Kidney (tissue), 14 donors: ENCODE data around the gene SPATA31C1. TPM values are rescaled to one million over a fixed set of nuclear protein-coding genes. Genes with fewer than 3 reads are reported as not detected.

ENCODE experiments used
- DNase-seq, 5 donors: peaks; one replicate each; pipeline ENCODE4 v3.0.0-alpha.2; 2013 to 2020
- FAIRE-seq: peaks from 2 replicates; lab custom pipeline; 2012; peaks lifted over from hg19 to GRCh38; lab: Jason Lieb, UNC
- H3K27ac ChIP-seq, 2 donors: one replicate each; pipeline ENCODE4 v1.7.0; 2013; ENCODE audit warnings: low read depth in 2 of 2, low read length in 2 of 2, inconsistent platforms in 1 of 2
- H3K27me3 ChIP-seq: one replicate; pipeline ENCODE4 v1.7.1; 2013; ENCODE audit warnings: low read length, inconsistent platforms; ENCODE audit not compliant: control insufficient read depth, insufficient read depth
- H3K36me3 ChIP-seq, 3 donors: one replicate each; pipeline versions ENCODE4 v1.7.0 to v1.7.1; 2013; ENCODE audit warnings: low read length in 3 of 3, control low read depth in 1 of 3, inconsistent platforms in 1 of 3; ENCODE audit not compliant: insufficient read depth in 3 of 3, control insufficient read depth in 2 of 3
- H3K4me1 ChIP-seq, 3 donors: one replicate each; pipeline versions ENCODE4 v1.7.0 to v1.7.1; 2013; ENCODE audit warnings: low read length in 3 of 3, inconsistent platforms in 1 of 3, low read depth in 1 of 3; ENCODE audit not compliant: control insufficient read depth in 2 of 3, insufficient read depth in 2 of 3
- H3K4me3 ChIP-seq, 3 donors: one replicate each; pipeline versions ENCODE4 v1.7.0 to v1.8.1; 2013; ENCODE audit warnings: low read length in 3 of 3, control low read depth in 1 of 3, inconsistent platforms in 1 of 3
- H3K9ac ChIP-seq, 3 donors: one replicate each; pipeline versions ENCODE4 v1.7.0 to v1.7.1; 2013; ENCODE audit warnings: low read length in 3 of 3, control low read depth in 1 of 3, inconsistent platforms in 1 of 3
- H3K9me3 ChIP-seq, 3 donors: one replicate each; pipeline versions ENCODE4 v1.7.0 to v1.7.1; 2013; ENCODE audit warnings: low read length in 3 of 3, control low read depth in 1 of 3, inconsistent platforms in 1 of 3; ENCODE audit not compliant: control insufficient read depth in 2 of 3, insufficient read depth in 1 of 3
- CTCF ChIP-seq: IDR thresholded peaks from 3 replicates; pipeline ENCODE4 v1.5.1; 2012; ENCODE audit warnings: mild to moderate bottlenecking, moderate library complexity, borderline replicate concordance; ENCODE audit not compliant: insufficient read depth; ENCODE audit errors: extremely low read depth
- intact Hi-C: fragments of 100-400 bp; cut with DNase I; formaldehyde crosslinking; loops from one replicate; pipeline ENCODE4 v1.11.1; 2022
- polyA plus RNA-seq: library from polyadenylated mRNA; stranded (reverse); fragments of 350-450 nt; fragmentation: Illumina TruSeq; extraction: RNeasy Lipid Tissue Mini Kit (QIAGEN cat#74804); gene quantifications from one replicate; pipeline ENCODE4 v1.2.3, GENCODE V29; 2014; ENCODE audit warnings: low read depth, low replicate concordance; ENCODE audit not compliant: insufficient read depth
- total RNA-seq: library from RNA; stranded (reverse); fragmentation: NEBNext Ultra II Directional; extraction: Animal tissue kit (Norgen Biotek cat#: 25700); gene quantifications from one replicate; pipeline ENCODE4 v1.2.1, GENCODE V29; 2021
- donor health status: control.
- donor health status: control.
- donor health status: control.
- donor health status: control.
- donor health status: control.
- donor health status: DM: yes; HTN: yes; CAD: no.
- donor health status: Normal renal cell carcinoma (clear cell type).

Gene SPATA31C1
- total and polyA plus RNA-seq, 2 donors from 2014 or later, result not detected

DNA sequence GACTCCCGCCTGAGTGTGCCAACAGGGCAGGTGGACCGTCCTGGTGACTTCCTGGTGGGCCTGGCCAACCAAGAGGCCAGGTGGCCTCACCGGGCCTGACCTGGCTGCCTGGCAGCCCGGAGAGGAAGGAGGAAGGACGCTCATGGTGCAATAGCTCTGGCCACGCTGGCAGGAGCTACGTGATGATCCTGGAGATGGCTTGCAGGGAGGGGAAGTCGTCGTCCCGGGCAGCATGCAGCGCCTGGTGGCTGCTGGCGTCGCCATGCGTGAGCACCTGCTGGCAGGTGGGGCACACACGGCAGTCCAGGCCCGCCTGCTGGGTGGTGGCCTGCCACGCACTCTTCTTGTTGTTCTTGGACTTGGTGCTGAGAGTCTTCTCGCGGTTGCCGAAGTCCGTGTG is 26.3 kb downstream of the SPATA31C1 start:
- FAIRE-seq, result no peak
- no peaks in the 10 kb centered on the region for H3K4me1 ChIP-seq

GRCh38 chr9:87944682-87945081 is 26.9 kb downstream of the SPATA31C1 start:
- TF ChIP-seq CTCF, result no peak
- DNase-seq (peak in 3 of 5 donors; percentile 4 to 16 (median 5)), FAIRE-seq (no peak)
- no peak overlapping the region for H3K27ac ChIP-seq
- H3K9ac ChIP-seq, result no peak overlapping the region
- intact Hi-C loops, result loop anchor here (10.0 kb wide), 1 partner anchor 170 kb away; no protein-coding TSS in a partner anchor
- H3K36me3 ChIP-seq, result no peaks in the 10 kb centered on the region
- H3K27me3 ChIP-seq, result no peaks in the 10 kb centered on the region
- H3K4me3 ChIP-seq, result no peak overlapping the region
- H3K4me1 ChIP-seq, result no peaks in the 10 kb centered on the region
- H3K9me3 ChIP-seq, result peaks cover 0 to under 1% (median 0%) of the 10 kb centered on the region in 3 donors

More for the DNA sequence above, 26.3 kb downstream of the SPATA31C1 start:
- H3K27ac ChIP-seq, result no peak overlapping the region
- H3K36me3 ChIP-seq, result no peaks in the 10 kb centered on the region
- DNase-seq, result no peak
- H3K27me3 ChIP-seq, result no peaks in the 10 kb centered on the region
- no peak overlapping the region for H3K9ac ChIP-seq
- no peaks in the 10 kb centered on the region for H3K9me3 ChIP-seq
- H3K4me3 ChIP-seq, result no peak overlapping the region
- TF ChIP-seq CTCF, result no peak
- intact Hi-C loops, result loop anchor here (10.0 kb wide), 1 partner anchor 171 kb away; no protein-coding TSS in a partner anchor

DNA sequence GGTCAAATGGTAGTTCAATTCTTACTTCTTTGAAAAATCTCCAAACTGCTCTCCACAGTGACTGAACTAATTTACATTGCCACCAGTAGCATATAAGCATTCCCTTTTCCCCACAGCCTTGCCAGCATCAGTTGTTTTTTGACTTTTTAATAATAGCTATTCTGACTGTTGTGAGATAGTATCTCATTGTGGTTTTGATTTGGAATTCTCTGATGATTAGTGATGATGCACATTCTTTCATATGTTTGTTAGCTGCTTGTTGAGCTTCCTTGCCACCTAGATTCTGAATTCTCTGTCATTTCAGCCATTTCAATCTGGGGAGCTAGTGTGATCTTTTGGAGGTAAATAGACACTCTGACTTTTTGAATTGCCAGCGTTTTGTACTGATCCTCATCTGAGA is 32.5 kb downstream of the SPATA31C1 start:
- no peak overlapping the region for H3K4me3 ChIP-seq
- no peak overlapping the region for H3K9ac ChIP-seq
- TF ChIP-seq CTCF, result no peak
- DNase-seq (no peak), FAIRE-seq (no peak)
- no peak overlapping the region for H3K27ac ChIP-seq
- peaks cover 0 to 1% (median 0%) of the 10 kb centered on the region in 3 donors for H3K9me3 ChIP-seq
- no peaks in the 10 kb centered on the region for H3K27me3 ChIP-seq
- H3K4me1 ChIP-seq, result no peaks in the 10 kb centered on the region
- intact Hi-C loops, result no loop called here
- no peaks in the 10 kb centered on the region for H3K36me3 ChIP-seq
